H1 (cell line): ENCODE results near the gene MRPS6. TPM values are rescaled to one million over a fixed set of nuclear protein-coding genes. Genes with fewer than 3 reads are reported as not detected.

Experiments used
- CTCF ChIA-PET: fragments of 300-600 bp; sonication (Branson Sonifier 250); formaldehyde crosslinking; loops from one replicate; lab custom pipeline; 2021; ENCODE audit not compliant: partially characterized antibody; lab: Charles Lee
- POLR2A ChIA-PET: fragments of 300-600 bp; sonication (Branson Sonifier 250); formaldehyde crosslinking; loops from one replicate; lab custom pipeline; 2021; ENCODE audit warnings: inconsistent platforms; ENCODE audit not compliant: partially characterized antibody; lab: Charles Lee
- DNase-seq, 2 experiments: peaks; one replicate each; pipeline versions ENCODE4 v3.0.0 to v3.0.0-alpha.2; 2010 to 2022; ENCODE audit warnings: low spot score in 2 of 2, low read depth in 1 of 2, mixed read lengths in 1 of 2
- FAIRE-seq: peaks from 2 replicates; lab custom pipeline; 2011; peaks lifted over from hg19 to GRCh38; lab: Jason Lieb, UNC
- H2AFZ ChIP-seq: 2 replicates; pipeline ENCODE4 v1.8.1; 2012; ENCODE audit warnings: low read length, inconsistent platforms
- H2AK5ac ChIP-seq: 2 replicates; pipeline ENCODE4 v1.6.1; 2013; ENCODE audit warnings: low read depth, low read length
- H2BK120ac ChIP-seq: replicated peaks from 2 replicates; pipeline ENCODE3; 2013; ENCODE audit warnings: low read depth, low read length, inconsistent platforms
- H2BK12ac ChIP-seq: 2 replicates; pipeline ENCODE4 v1.6.1; 2013; ENCODE audit warnings: low read depth, low read length
- H2BK15ac ChIP-seq: 2 replicates; pipeline ENCODE4 v1.6.1; 2013; ENCODE audit warnings: low read length
- H2BK20ac ChIP-seq: 2 replicates; pipeline ENCODE4 v1.6.1; 2013; ENCODE audit warnings: low read length
- H2BK5ac ChIP-seq: 2 replicates; pipeline ENCODE4 v1.6.1; 2013; ENCODE audit warnings: low read depth, low read length
- H3K14ac ChIP-seq: 2 replicates; pipeline ENCODE4 v1.6.1; 2013; ENCODE audit warnings: inconsistent platforms; ENCODE audit not compliant: insufficient read length
- H3K18ac ChIP-seq: 2 replicates; pipeline ENCODE4 v1.6.1; 2013; ENCODE audit warnings: low read length; ENCODE audit errors: extremely low read depth
- H3K23ac ChIP-seq: 2 replicates; pipeline ENCODE4 v1.6.1; 2013; ENCODE audit warnings: inconsistent platforms; ENCODE audit not compliant: insufficient read length
- H3K23me2 ChIP-seq: 2 replicates; pipeline ENCODE4 v1.6.1; 2013; ENCODE audit warnings: low read depth, low read length
- H3K27ac ChIP-seq: 2 replicates; pipeline ENCODE4 v1.6.1; 2011; ENCODE audit warnings: low read depth, low read length, inconsistent platforms
- H3K27me3 ChIP-seq, 4 experiments: replicated peaks in 1 of 4; 1 replicate in 1 of 4; 2 replicates in 3 of 4; pipeline versions ENCODE4 v1.6.1 to v1.8.1; 2011 to 2013; ENCODE audit warnings: low read length in 3 of 4, mild to moderate bottlenecking in 3 of 4, inconsistent platforms in 2 of 4, mixed read lengths in 2 of 4, moderate library complexity in 1 of 4; ENCODE audit not compliant: control insufficient read depth in 3 of 4, insufficient read depth in 3 of 4; ENCODE audit errors: extremely low read depth in 1 of 4
- H3K36me3 ChIP-seq, 4 experiments: 2 replicates each; pipeline versions ENCODE4 v1.6.1 to v1.8.1; 2011 to 2013; ENCODE audit warnings: mild to moderate bottlenecking in 4 of 4, low read length in 3 of 4, moderate library complexity in 2 of 4, control low read depth in 1 of 4, inconsistent platforms in 1 of 4; ENCODE audit not compliant: insufficient read depth in 4 of 4, control insufficient read depth in 2 of 4
- H3K4ac ChIP-seq: replicated peaks from 2 replicates; pipeline ENCODE3; 2013; ENCODE audit warnings: low read length, low read depth, mixed read lengths, inconsistent platforms; ENCODE audit not compliant: insufficient read length
- H3K4me1 ChIP-seq, 4 experiments: replicated peaks in 1 of 4; 1 replicate in 1 of 4; 2 replicates in 3 of 4; pipeline versions ENCODE4 v1.6.1 to v1.8.1; 2011 to 2013; ENCODE audit warnings: low read length in 3 of 4, inconsistent platforms in 2 of 4, mixed read lengths in 1 of 4; ENCODE audit not compliant: insufficient read depth in 4 of 4, control insufficient read depth in 3 of 4
- H3K4me2 ChIP-seq, 2 experiments: 2 replicates each; pipeline versions ENCODE4 v1.6.1 to v1.8.1; 2011 to 2013; ENCODE audit warnings: low read depth in 2 of 2, low read length in 2 of 2, control low read depth in 1 of 2, inconsistent platforms in 1 of 2, mild to moderate bottlenecking in 1 of 2; ENCODE audit not compliant: insufficient read depth in 1 of 2
- H3K4me3 ChIP-seq, 4 experiments: fragments of 200-600, 300-600 bp in 1 of 4; sonication (generic), shearing (Covaris generic), sonication (Bioruptor Twin) in 1 of 4; 2 replicates each; pipeline versions ENCODE4 v1.5.1 to v1.8.1; 2011 to 2016; ENCODE audit warnings: low read length in 4 of 4, low read depth in 3 of 4, control low read depth in 2 of 4, inconsistent platforms in 2 of 4, mild to moderate bottlenecking in 2 of 4, mixed read lengths in 1 of 4, moderate library complexity in 1 of 4; ENCODE audit not compliant: insufficient read depth in 2 of 4; ENCODE audit errors: extremely low read depth in 1 of 4
- H3K56ac ChIP-seq: replicated peaks from 2 replicates; pipeline ENCODE3; 2013; ENCODE audit warnings: low read depth, mild to moderate bottlenecking, mixed read lengths, low read length, inconsistent platforms; ENCODE audit not compliant: insufficient read length
- H3K79me1 ChIP-seq: 2 replicates; pipeline ENCODE4 v1.6.1; 2013; ENCODE audit warnings: low read depth, low read length, control low read depth
- H3K79me2 ChIP-seq, 2 experiments: 2 replicates each; pipeline versions ENCODE4 v1.6.1 to v1.8.1; 2012 to 2013; ENCODE audit warnings: low read length in 2 of 2, mild to moderate bottlenecking in 2 of 2, inconsistent platforms in 1 of 2; ENCODE audit not compliant: insufficient read depth in 2 of 2, control insufficient read depth in 1 of 2
- H3K9ac ChIP-seq, 4 experiments: replicated peaks in 1 of 4; 1 replicate in 1 of 4; 2 replicates in 3 of 4; pipeline versions ENCODE4 v1.6.1 to v1.8.1; 2011 to 2013; ENCODE audit warnings: low read depth in 3 of 4, low read length in 3 of 4, control low read depth in 2 of 4, mild to moderate bottlenecking in 2 of 4, moderate library complexity in 2 of 4, inconsistent platforms in 1 of 4; ENCODE audit errors: extremely low read depth in 1 of 4
- H3K9me3 ChIP-seq, 2 experiments: 2 replicates each; pipeline versions ENCODE4 v1.6.1 to v1.8.1; 2012 to 2013; ENCODE audit warnings: mild to moderate bottlenecking in 2 of 2, moderate library complexity in 2 of 2, control low read depth in 1 of 2, inconsistent platforms in 1 of 2, low read depth in 1 of 2, low read length in 1 of 2, mixed read lengths in 1 of 2; ENCODE audit not compliant: insufficient read depth in 2 of 2
- H4K20me1 ChIP-seq, 2 experiments: replicated peaks in 1 of 2; 2 replicates each; pipeline versions ENCODE3 to v1.8.1; 2011 to 2013; ENCODE audit warnings: inconsistent platforms in 2 of 2, low read length in 2 of 2, mild to moderate bottlenecking in 1 of 2; ENCODE audit not compliant: insufficient read depth in 2 of 2, control insufficient read depth in 1 of 2
- H4K5ac ChIP-seq: 2 replicates; pipeline ENCODE4 v1.6.1; 2013; ENCODE audit warnings: low read length, low read depth, mixed read lengths, inconsistent platforms; ENCODE audit not compliant: insufficient read length
- H4K8ac ChIP-seq: 2 replicates; pipeline ENCODE4 v1.8.0; 2013; ENCODE audit warnings: mild to moderate bottlenecking, moderate library complexity, low read length, inconsistent platforms; ENCODE audit not compliant: insufficient read depth; ENCODE audit errors: extremely low read depth
- H4K91ac ChIP-seq: replicated peaks from 2 replicates; pipeline ENCODE3; 2013; ENCODE audit warnings: low read length, mixed read lengths, inconsistent platforms; ENCODE audit not compliant: insufficient read length
- CREB1 ChIP-seq: IDR thresholded peaks from 2 replicates; pipeline ENCODE4 v1.6.1; 2012; ENCODE audit warnings: inconsistent platforms
- JUN ChIP-seq: IDR thresholded peaks from 2 replicates; pipeline ENCODE4 v1.6.1; 2011; ENCODE audit warnings: low read depth, mild to moderate bottlenecking, improper control_type of control experiment, low read length
- JUND ChIP-seq: IDR thresholded peaks from 2 replicates; pipeline ENCODE4 v1.6.1; 2011; ENCODE audit warnings: mild to moderate bottlenecking, improper control_type of control experiment, low read length
- RFX5 ChIP-seq: IDR thresholded peaks from 2 replicates; pipeline ENCODE4 v1.6.1; 2011; ENCODE audit warnings: low read depth, low read length, improper control_type of control experiment, borderline replicate concordance
- TAF1 ChIP-seq: IDR thresholded peaks from 2 replicates; pipeline ENCODE4 v1.6.1; 2011; ENCODE audit warnings: mild to moderate bottlenecking, low read depth, low read length
- ZNF274 ChIP-seq: IDR thresholded peaks from 2 replicates; pipeline ENCODE4 v1.7.0; 2012; ENCODE audit warnings: low read length, borderline replicate concordance; ENCODE audit errors: extremely low read depth
- WGBS, 2 experiments: shearing (Covaris generic) in 1 of 2; methylation state at CpG; one replicate each; pipeline versions ENCODE4 v1.1.6 to v1.1.7; 2013 to 2015; ENCODE audit warnings: low lambda C conversion rate in 2 of 2, mixed read lengths in 2 of 2, inconsistent platforms in 1 of 2, low coverage in 1 of 2, missing lambda C conversion rate in 1 of 2; ENCODE audit not compliant: insufficient replicate concordance in 2 of 2, insufficient coverage in 1 of 2, insufficient read length in 1 of 2; ENCODE audit errors: extremely low coverage in 1 of 2, missing lambda C conversion rate in 1 of 2; 5-methylcytosine and 5-hydroxymethylcytosine counted together
- polyA plus RNA-seq, 7 experiments: library from polyadenylated mRNA; depleted of rRNA in 3 of 7; stranded (reverse) in 5 of 7; unstranded in 2 of 7; fragments of >200 nt in 5 of 7; fragments of 200-250 nt in 2 of 7; gene quantifications; 1 replicate in 5 of 7; 2 replicates in 1 of 7; 4 replicates in 1 of 7; pipeline versions ENCODE4 v1.2.1 to v1.2.3, GENCODE V29; 2011 to 2013; ENCODE audit warnings: missing spikeins in 2 of 7, mixed read lengths in 2 of 7
- total RNA-seq: library from RNA; stranded (reverse); fragmentation: NEBNext Ultra II Directional; extraction: Animal tissue kit (Norgen Biotek cat#: 25700); gene quantifications from 2 replicates; pipeline ENCODE4 v1.2.1, GENCODE V29; 2021

Gene MRPS6
- total and polyA plus RNA-seq, 2 of the 8 experiments (the other 6 are each of a cell fraction or from before 2014, with no cell fraction given): 62.7 to 156 TPM

- H3K23ac ChIP-seq: no peak overlapping the region
- no peaks in the 10 kb centered on the region for H3K27me3 ChIP-seq
- H3K9me3 ChIP-seq: no peaks in the 10 kb centered on the region
- no peaks in the 10 kb centered on the region for H3K23me2 ChIP-seq
- no peak overlapping the region for H4K5ac ChIP-seq
- peaks cover 13% of the 10 kb centered on the region for H3K79me1 ChIP-seq
- H3K14ac ChIP-seq: no peak overlapping the region
- H2BK5ac ChIP-seq: no peak overlapping the region
- H4K20me1 ChIP-seq: peaks cover 8 to 13% of the 10 kb centered on the region in 2 experiments
- H2BK120ac ChIP-seq: no peak overlapping the region
- H3K4me2 ChIP-seq: 0 out of 4 replicates have a peak overlapping the region, but pooled peaks of 1 of the 2 experiments have one; percentile 27
- FAIRE-seq: no peak
- no peak overlapping the region for H2BK15ac ChIP-seq
- no peak for DNase-seq
- no peak overlapping the region for H3K4me3 ChIP-seq
- no peak overlapping the region for H3K27ac ChIP-seq
- no peak overlapping the region for H4K91ac ChIP-seq
- no peak overlapping the region for H2BK20ac ChIP-seq
- 83% methylated on average over 4 of the region's 4 CpGs; no CpG with 5 or more reads in 1 of the 2 experiments for WGBS, 2 experiments
- peaks cover 0 to 10% (median 2%) of the 10 kb centered on the region in 4 experiments; a peak in 4 of 8 replicates for H3K36me3 ChIP-seq
- TF ChIP-seq CREB1 (no peak), TAF1 (no peak), RFX5 (no peak), ZNF274 (no peak), JUN (no peak), JUND (no peak)
- H3K18ac ChIP-seq: no peak overlapping the region
- H3K79me2 ChIP-seq: peaks cover 8 to 99% of the 10 kb centered on the region in 2 experiments; a peak in 2 of 4 replicates
- peak overlapping the region in 1 of 4 experiments; percentile 34; a peak in 1 of 7 replicates for H3K9ac ChIP-seq
- no peak overlapping the region for H3K4ac ChIP-seq
- H4K8ac ChIP-seq: no peak overlapping the region
- H2AK5ac ChIP-seq: no peak overlapping the region
- no peak overlapping the region for H2AFZ ChIP-seq
- no peak overlapping the region for H3K56ac ChIP-seq
- H3K4me1 ChIP-seq: peaks cover 0 to 9% (median 3%) of the 10 kb centered on the region in 4 experiments; a peak in 4 of 7 replicates
- no peak overlapping the region for H2BK12ac ChIP-seq
- CTCF ChIA-PET: interaction anchor here (1.0 to 12.2 kb wide), 7 partner anchors 8 to 247 kb away, joined by 3 to 103 read pairs (median 5); no protein-coding TSS in a partner anchor
- POLR2A ChIA-PET: interaction anchor here (1.3 to 1.9 kb wide), 2 partner anchors 23 to 27 kb away, joined by 3 to 7 read pairs; partner anchors contain the start of genes MRPS6 and SLC5A3
Measured at GRCh38 chr21:34100790-34101189, 27.4 kb downstream of the MRPS6 start.
